Thoracic aorta (tissue), 2 donors: ENCODE measurements around the gene APP. TPM values are rescaled to one million over a fixed set of nuclear protein-coding genes. Genes with fewer than 3 reads are reported as not detected.

Experiments
- ATAC-seq: fragments of 150-250 bp; one replicate; pipeline ENCODE4 v1.8.0; 2017; ENCODE audit warnings: low read depth; ENCODE audit not compliant: insufficient number of reproducible peaks, low FRiP score
- DNase-seq: peaks from one replicate; pipeline ENCODE4 v3.0.0-alpha.2; 2020; ENCODE audit warnings: low spot score
- H3K27ac ChIP-seq, 2 donors: fragments of 200-600 bp; sonication (generic); 1 replicate in 1 of 2; 2 replicates in 1 of 2; pipeline ENCODE4 v1.5.1; 2016; ENCODE audit warnings: mild to moderate bottlenecking in 2 of 2, moderate library complexity in 2 of 2
- H3K27me3 ChIP-seq: fragments of 200-600 bp; sonication (generic); replicated peaks from 2 replicates; pipeline ENCODE4 v1.6.0; 2016; ENCODE audit warnings: mild to moderate bottlenecking; ENCODE audit not compliant: insufficient read depth
- H3K36me3 ChIP-seq: fragments of 200-600 bp; sonication (generic); one replicate; pipeline ENCODE4 v1.5.1; 2016
- H3K4me1 ChIP-seq, 2 donors: fragments of 200-600 bp; sonication (generic); 1 replicate in 1 of 2; 2 replicates in 1 of 2; pipeline versions ENCODE4 v1.5.1 to v1.6.0; 2016; ENCODE audit warnings: low read depth in 2 of 2, mild to moderate bottlenecking in 1 of 2; ENCODE audit not compliant: control insufficient read depth in 1 of 2
- H3K4me3 ChIP-seq: fragments of 200-600 bp; sonication (generic); 2 replicates; pipeline ENCODE4 v1.5.1; 2016; ENCODE audit warnings: mild to moderate bottlenecking
- H3K9me3 ChIP-seq: fragments of 200-600 bp; sonication (generic); 2 replicates; pipeline ENCODE4 v1.5.1; 2016
- CTCF ChIP-seq: fragments of 200-600 bp; sonication (generic); IDR thresholded peaks from one replicate; pipeline ENCODE4 v1.5.1; 2019; ENCODE audit warnings: antibody characterized with exemption
- total RNA-seq, 2 donors: library from RNA; depleted of rRNA; stranded (reverse); fragments of >200 nt; gene quantifications; one replicate each; pipeline versions ENCODE4 v1.1.0 to v1.2.3, GENCODE V29; 2016

The APP gene
- total RNA-seq, 2 donors from 2014 or later, result 342 to 468 TPM

- no peak for ATAC-seq
- TF ChIP-seq CTCF, result no peak
- H3K9me3 ChIP-seq, result no peaks in the 10 kb centered on the region
- H3K4me3 ChIP-seq, result no peak overlapping the region
- H3K4me1 ChIP-seq, result no peaks in the 10 kb centered on the region
- no peaks in the 10 kb centered on the region for H3K27me3 ChIP-seq
- no peak for DNase-seq
- peaks cover 4% of the 10 kb centered on the region for H3K36me3 ChIP-seq
- H3K27ac ChIP-seq, result no peak overlapping the region
These were observed 119.7 kb downstream of the APP start for GRCh38 chr21:26050857-26051256.

- Histone ChIP-seq H3K27ac (no peak overlapping the region), H3K4me3 (no peak overlapping the region), H3K4me1 (no peaks in the 10 kb centered on the region), H3K36me3 (peaks cover 4% of the 10 kb centered on the region), H3K9me3 (no peaks in the 10 kb centered on the region), H3K27me3 (no peaks in the 10 kb centered on the region)
- DNase-seq (no peak), ATAC-seq (no peak)
- no peak for TF ChIP-seq CTCF
These were observed 120.8 kb downstream of the APP start for GRCh38 chr21:26049803-26050202.

- Histone ChIP-seq H3K27ac (no peak overlapping the region), H3K27me3 (no peaks in the 10 kb centered on the region), H3K4me3 (no peak overlapping the region), H3K4me1 (no peaks in the 10 kb centered on the region), H3K9me3 (no peaks in the 10 kb centered on the region), H3K36me3 (peaks cover 4% of the 10 kb centered on the region)
- DNase-seq (no peak), ATAC-seq (no peak)
- no peak for TF ChIP-seq CTCF
These were observed 123.1 kb downstream of the APP start for GRCh38 chr21:26047279-26047967.

- Histone ChIP-seq H3K4me1 (peaks cover 5 to 13% of the 10 kb centered on the region in 2 donors), H3K9me3 (no peaks in the 10 kb centered on the region), H3K4me3 (no peak overlapping the region), H3K27me3 (no peaks in the 10 kb centered on the region), H3K27ac (no peak overlapping the region), H3K36me3 (no peaks in the 10 kb centered on the region)
- TF ChIP-seq CTCF, result no peak
- DNase-seq (no peak), ATAC-seq (no peak)
These were observed 126.7 kb downstream of the APP start for GRCh38 chr21:26043891-26044290.

- no peak for ATAC-seq
- no peak overlapping the region for H3K4me3 ChIP-seq
- H3K27ac ChIP-seq, result no peak overlapping the region
- TF ChIP-seq CTCF, result no peak
- peaks cover 5 to 13% of the 10 kb centered on the region in 2 donors for H3K4me1 ChIP-seq
- DNase-seq, result no peak
- no peaks in the 10 kb centered on the region for H3K9me3 ChIP-seq
- H3K27me3 ChIP-seq, result no peaks in the 10 kb centered on the region
- no peaks in the 10 kb centered on the region for H3K36me3 ChIP-seq
These were observed 128.2 kb downstream of the APP start for GRCh38 chr21:26042181-26042876.
